ENCODE data around the gene SHISAL1. TPM values are rescaled to one million over a fixed set of nuclear protein-coding genes. Genes with fewer than 3 reads are reported as not detected.

SHISAL1 gene
- total and polyA plus RNA-seq, 2 experiments from 2014 or later = 0.58 to 2.2 TPM

GRCh38 chr22:44213489-44214043, 99.2 kb downstream of the SHISAL1 start:
- H3K4me1 ChIP-seq (ENCODE audit: insufficient read depth) = peaks cover 17% of the 10 kb centered on the region
- H3K36me3 ChIP-seq (ENCODE audit: low read depth) = no peaks in the 10 kb centered on the region
- no peak for TF ChIP-seq EZH2phosphoT487 (IDR thresholded peaks at IDR 0.05; ENCODE audit: insufficient read depth, low read depth)
- TF ChIP-seq EZH2 (IDR thresholded peaks at IDR 0.05; ENCODE audit: insufficient read depth, poor library complexity, severe bottlenecking) = no peak
- no peak overlapping the region for H3K9ac ChIP-seq
- no peak overlapping the region for H3K27ac ChIP-seq
- H3K4me3 ChIP-seq = no peak overlapping the region
- DNase-seq = no peak
- WGBS, 2 experiments (ENCODE audit: low coverage in 1 of 2, low lambda C conversion rate in 2 of 2, missing lambda C conversion rate in 2 of 2) = 68 to 71% methylated on average over 3 of the region's 3 CpGs
- H3K9me2 ChIP-seq (ENCODE audit: insufficient read depth) = no peaks in the 10 kb centered on the region
- H3K9me3 ChIP-seq (ENCODE audit: low read depth) = no peaks in the 10 kb centered on the region
- no peak overlapping the region for H2AFZ ChIP-seq
- H3K27me3 ChIP-seq (replicated peaks; ENCODE audit: insufficient read depth) = 0 out of 2 replicates have a peak, but pooled peaks cover 10% of the 10 kb centered on the region
- H3K79me2 ChIP-seq (ENCODE audit: insufficient read depth) = no peaks in the 10 kb centered on the region
- in situ Hi-C loops (cut with MboI) = no loop called here
- no peaks in the 10 kb centered on the region for H4K20me1 ChIP-seq (ENCODE audit: insufficient read depth)
- no peak overlapping the region for H3K4me2 ChIP-seq (ENCODE audit: unreplicated experiment)
- H3F3A ChIP-seq (ENCODE audit: insufficient read depth) = no peaks in the 10 kb centered on the region

GRCh38 chr22:44212936-44213335, 99.8 kb downstream of the SHISAL1 start:
- Histone ChIP-seq H3K79me2 (ENCODE audit: insufficient read depth) (no peaks in the 10 kb centered on the region), H3F3A (ENCODE audit: insufficient read depth) (no peaks in the 10 kb centered on the region), H3K36me3 (ENCODE audit: low read depth) (no peaks in the 10 kb centered on the region), H3K27me3 (replicated peaks; ENCODE audit: insufficient read depth) (0 out of 2 replicates have a peak, but pooled peaks cover 10% of the 10 kb centered on the region), H3K4me1 (ENCODE audit: insufficient read depth) (peaks cover 17% of the 10 kb centered on the region), H3K4me2 (ENCODE audit: unreplicated experiment) (no peak overlapping the region), H3K9me2 (ENCODE audit: insufficient read depth) (no peaks in the 10 kb centered on the region), H3K9me3 (ENCODE audit: low read depth) (no peaks in the 10 kb centered on the region), H3K27ac (no peak overlapping the region), H3K4me3 (no peak overlapping the region), H3K9ac (no peak overlapping the region), H4K20me1 (ENCODE audit: insufficient read depth) (no peaks in the 10 kb centered on the region), H2AFZ (no peak overlapping the region)
- no peak for TF ChIP-seq EZH2 (IDR thresholded peaks at IDR 0.05; ENCODE audit: insufficient read depth, poor library complexity, severe bottlenecking)
- TF ChIP-seq EZH2phosphoT487 (IDR thresholded peaks at IDR 0.05; ENCODE audit: insufficient read depth, low read depth) = no peak
- in situ Hi-C loops (cut with MboI) = no loop called here
- DNase-seq = no peak
- 90 to 93% methylated on average over 1 of the region's 1 CpG for WGBS, 2 experiments (ENCODE audit: low coverage in 1 of 2, low lambda C conversion rate in 2 of 2, missing lambda C conversion rate in 2 of 2)

DNA sequence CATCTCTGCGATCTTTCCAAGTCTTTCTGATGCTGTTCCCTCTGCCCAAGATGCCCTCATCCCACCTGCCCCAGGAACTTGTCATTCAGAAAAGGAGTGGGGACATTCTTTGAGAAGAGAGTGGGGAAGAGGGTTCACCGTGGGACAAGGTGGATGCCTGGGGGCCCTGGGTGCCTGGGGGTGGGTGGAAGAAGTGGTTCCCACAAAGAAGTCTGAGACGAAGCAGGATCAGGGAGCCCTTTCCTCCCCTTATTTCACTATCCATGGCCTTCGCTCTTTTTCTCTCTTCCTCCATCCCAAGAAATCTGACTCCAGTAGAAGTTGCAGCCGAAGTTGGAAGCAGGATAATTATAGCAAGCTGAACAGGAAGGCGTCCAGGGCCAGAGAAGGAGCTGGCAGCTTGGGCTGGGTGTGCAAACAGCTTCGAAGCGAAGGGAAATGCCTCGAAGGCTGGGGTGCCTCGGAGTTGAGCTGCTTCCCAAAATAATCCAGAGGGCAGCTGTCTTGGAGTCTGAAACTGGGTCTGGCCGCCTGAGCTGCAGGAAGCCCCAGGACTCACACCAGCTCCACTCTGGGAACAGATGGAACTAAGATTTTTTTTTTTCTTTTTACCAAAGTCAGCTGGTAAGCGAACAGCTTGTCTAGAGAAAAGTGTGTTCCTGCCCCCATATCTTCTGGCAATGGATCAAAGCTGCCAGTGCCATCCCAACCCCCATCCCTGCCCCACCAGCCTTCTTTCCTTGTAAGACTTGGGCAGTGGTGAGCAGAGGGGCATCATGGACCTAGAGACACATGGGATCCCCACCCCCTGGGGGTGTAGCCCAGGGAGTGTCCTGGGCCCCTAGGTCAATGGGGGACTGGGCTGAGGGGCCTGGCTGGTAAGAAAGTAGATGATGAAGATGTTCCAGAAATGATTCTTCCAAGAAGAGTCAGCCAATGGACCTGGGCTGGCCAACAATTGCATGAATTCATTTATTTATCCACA, 100.5 kb downstream of the SHISAL1 start:
- Histone ChIP-seq H3F3A (ENCODE audit: insufficient read depth) (no peaks in the 10 kb centered on the region), H3K27ac (no peak overlapping the region), H2AFZ (no peak overlapping the region; the same call in 1 of the 2 replicates), H3K9ac (no peak overlapping the region), H3K79me2 (ENCODE audit: insufficient read depth) (no peaks in the 10 kb centered on the region), H3K36me3 (ENCODE audit: low read depth) (no peaks in the 10 kb centered on the region), H3K4me2 (ENCODE audit: unreplicated experiment) (peak overlapping the region; percentile 26), H3K4me3 (no peak overlapping the region), H3K9me3 (ENCODE audit: low read depth) (no peaks in the 10 kb centered on the region), H3K9me2 (ENCODE audit: insufficient read depth) (no peaks in the 10 kb centered on the region), H3K27me3 (replicated peaks; ENCODE audit: insufficient read depth) (0 out of 2 replicates have a peak, but pooled peaks cover 10% of the 10 kb centered on the region), H3K4me1 (ENCODE audit: insufficient read depth) (peaks cover 17% of the 10 kb centered on the region), H4K20me1 (ENCODE audit: insufficient read depth) (no peaks in the 10 kb centered on the region)
- in situ Hi-C loops (cut with MboI) = no loop called here
- DNase-seq = peak; percentile 49
- WGBS, 2 experiments (ENCODE audit: low coverage in 1 of 2, low lambda C conversion rate in 2 of 2, missing lambda C conversion rate in 2 of 2) = 6 to 7% methylated on average over 11 to 12 of the region's 12 CpGs
- TF ChIP-seq EZH2 (IDR thresholded peaks at IDR 0.05; ENCODE audit: insufficient read depth, poor library complexity, severe bottlenecking) = no peak
- no peak for TF ChIP-seq EZH2phosphoT487 (IDR thresholded peaks at IDR 0.05; ENCODE audit: insufficient read depth, low read depth)

- peak; percentile 19 for DNase-seq
- WGBS, 2 experiments (ENCODE audit: low coverage in 1 of 2, low lambda C conversion rate in 2 of 2, missing lambda C conversion rate in 2 of 2) = 17 to 20% methylated on average over 6 of the region's 6 CpGs
- Histone ChIP-seq H4K20me1 (ENCODE audit: insufficient read depth) (no peaks in the 10 kb centered on the region), H2AFZ (no peak overlapping the region), H3K9ac (no peak overlapping the region), H3K27me3 (replicated peaks; ENCODE audit: insufficient read depth) (0 out of 2 replicates have a peak, but pooled peaks cover 10% of the 10 kb centered on the region), H3K4me3 (no peak overlapping the region), H3K9me3 (ENCODE audit: low read depth) (no peaks in the 10 kb centered on the region), H3K4me1 (ENCODE audit: insufficient read depth) (peaks cover 17% of the 10 kb centered on the region), H3F3A (ENCODE audit: insufficient read depth) (no peaks in the 10 kb centered on the region), H3K36me3 (ENCODE audit: low read depth) (no peaks in the 10 kb centered on the region), H3K4me2 (ENCODE audit: unreplicated experiment) (no peak overlapping the region), H3K27ac (no peak overlapping the region), H3K9me2 (ENCODE audit: insufficient read depth) (no peaks in the 10 kb centered on the region), H3K79me2 (ENCODE audit: insufficient read depth) (no peaks in the 10 kb centered on the region)
- in situ Hi-C loops (cut with MboI) = no loop called here
- TF ChIP-seq EZH2 (IDR thresholded peaks at IDR 0.05; ENCODE audit: insufficient read depth, poor library complexity, severe bottlenecking) (no peak), EZH2phosphoT487 (IDR thresholded peaks at IDR 0.05; ENCODE audit: insufficient read depth, low read depth) (no peak)
These were observed 101.3 kb downstream of the SHISAL1 start for GRCh38 chr22:44211256-44211945.
